ENCODE results near the gene PELI2.

The PELI2 gene

DNA sequence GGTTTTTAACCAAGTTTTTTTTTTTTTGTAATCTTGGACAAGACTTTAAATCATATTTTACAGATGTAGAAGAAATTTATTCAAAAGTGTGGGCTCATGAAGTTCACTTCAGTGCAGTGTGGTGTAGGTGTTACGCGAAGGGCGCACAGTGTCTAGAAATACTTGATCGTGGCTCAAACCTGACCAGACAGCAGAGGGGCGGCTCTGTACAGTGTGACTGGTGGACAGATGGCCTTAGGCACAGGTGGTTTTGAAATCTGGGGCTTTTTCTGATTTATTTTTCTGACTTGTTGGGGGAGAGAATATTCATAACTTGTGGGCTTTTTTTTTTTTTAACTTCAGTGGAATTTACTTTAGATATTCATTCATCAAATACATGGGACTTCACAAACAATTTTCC lies 179.2 kb downstream of the PELI2 start:
- TF ChIP-seq, protein P1, sequence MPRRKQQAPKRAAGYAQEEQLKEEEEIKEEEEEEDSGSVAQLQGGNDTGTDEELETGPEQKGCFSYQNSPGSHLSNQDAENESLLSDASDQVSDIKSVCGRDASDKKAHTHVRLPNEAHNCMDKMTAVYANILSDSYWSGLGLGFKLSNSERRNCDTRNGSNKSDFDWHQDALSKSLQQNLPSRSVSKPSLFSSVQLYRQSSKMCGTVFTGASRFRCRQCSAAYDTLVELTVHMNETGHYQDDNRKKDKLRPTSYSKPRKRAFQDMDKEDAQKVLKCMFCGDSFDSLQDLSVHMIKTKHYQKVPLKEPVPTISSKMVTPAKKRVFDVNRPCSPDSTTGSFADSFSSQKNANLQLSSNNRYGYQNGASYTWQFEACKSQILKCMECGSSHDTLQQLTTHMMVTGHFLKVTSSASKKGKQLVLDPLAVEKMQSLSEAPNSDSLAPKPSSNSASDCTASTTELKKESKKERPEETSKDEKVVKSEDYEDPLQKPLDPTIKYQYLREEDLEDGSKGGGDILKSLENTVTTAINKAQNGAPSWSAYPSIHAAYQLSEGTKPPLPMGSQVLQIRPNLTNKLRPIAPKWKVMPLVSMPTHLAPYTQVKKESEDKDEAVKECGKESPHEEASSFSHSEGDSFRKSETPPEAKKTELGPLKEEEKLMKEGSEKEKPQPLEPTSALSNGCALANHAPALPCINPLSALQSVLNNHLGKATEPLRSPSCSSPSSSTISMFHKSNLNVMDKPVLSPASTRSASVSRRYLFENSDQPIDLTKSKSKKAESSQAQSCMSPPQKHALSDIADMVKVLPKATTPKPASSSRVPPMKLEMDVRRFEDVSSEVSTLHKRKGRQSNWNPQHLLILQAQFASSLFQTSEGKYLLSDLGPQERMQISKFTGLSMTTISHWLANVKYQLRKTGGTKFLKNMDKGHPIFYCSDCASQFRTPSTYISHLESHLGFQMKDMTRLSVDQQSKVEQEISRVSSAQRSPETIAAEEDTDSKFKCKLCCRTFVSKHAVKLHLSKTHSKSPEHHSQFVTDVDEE (CRISPR knock-in tag; IDR thresholded peaks at IDR 0.05), result no peak
- TF ChIP-seq SNAI2 (CRISPR knock-in tag; IDR thresholded peaks at IDR 0.05) (no peak), TOX (CRISPR knock-in tag; IDR thresholded peaks at IDR 0.05; ENCODE audit: borderline replicate concordance) (no peak), ARNTL (CRISPR knock-in tag; IDR thresholded peaks at IDR 0.05; ENCODE audit: borderline replicate concordance, low read depth) (no peak), ZFP30 (CRISPR knock-in tag; IDR thresholded peaks at IDR 0.05) (no peak)
- TF ChIP-seq, protein P2, sequence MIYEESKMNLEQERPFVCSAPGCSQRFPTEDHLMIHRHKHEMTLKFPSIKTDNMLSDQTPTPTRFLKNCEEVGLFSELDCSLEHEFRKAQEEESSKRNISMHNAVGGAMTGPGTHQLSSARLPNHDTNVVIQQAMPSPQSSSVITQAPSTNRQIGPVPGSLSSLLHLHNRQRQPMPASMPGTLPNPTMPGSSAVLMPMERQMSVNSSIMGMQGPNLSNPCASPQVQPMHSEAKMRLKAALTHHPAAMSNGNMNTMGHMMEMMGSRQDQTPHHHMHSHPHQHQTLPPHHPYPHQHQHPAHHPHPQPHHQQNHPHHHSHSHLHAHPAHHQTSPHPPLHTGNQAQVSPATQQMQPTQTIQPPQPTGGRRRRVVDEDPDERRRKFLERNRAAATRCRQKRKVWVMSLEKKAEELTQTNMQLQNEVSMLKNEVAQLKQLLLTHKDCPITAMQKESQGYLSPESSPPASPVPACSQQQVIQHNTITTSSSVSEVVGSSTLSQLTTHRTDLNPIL (CRISPR knock-in tag; IDR thresholded peaks at IDR 0.05; ENCODE audit: low read depth), result no peak
- no peak for ATAC-seq

DNA sequence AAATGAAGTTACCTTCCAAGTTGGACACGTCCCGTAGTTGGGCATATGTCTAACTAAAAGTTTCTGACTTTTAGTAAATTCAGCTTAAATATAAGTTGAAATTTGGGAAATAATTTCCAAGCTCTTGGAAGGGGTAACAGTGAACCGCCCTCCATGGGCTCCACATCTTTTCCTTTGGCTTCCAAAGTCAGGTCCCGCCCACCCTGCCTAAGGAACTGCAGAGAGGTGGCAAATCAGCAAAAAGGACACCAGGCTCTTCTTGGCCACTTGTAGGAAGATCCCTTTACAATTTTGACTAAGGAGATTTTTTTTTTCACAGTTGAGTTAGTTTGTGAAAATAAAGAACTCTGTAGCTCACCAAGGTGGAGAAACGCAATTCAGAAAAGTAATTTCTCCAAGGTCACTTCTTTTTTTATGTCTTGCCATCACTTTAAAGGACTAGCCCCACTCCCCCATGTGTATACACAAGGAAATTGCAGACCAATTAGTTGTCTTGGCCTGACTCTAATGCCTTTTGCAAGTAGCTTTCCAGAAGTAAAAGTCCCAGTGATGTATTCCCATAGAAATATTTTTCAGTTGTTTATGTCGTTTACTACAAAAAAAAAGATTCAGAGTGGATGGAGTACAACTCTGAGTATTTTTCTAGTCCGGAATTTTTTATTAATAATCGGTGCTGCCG lies 181.2 kb downstream of the PELI2 start:
- no peak for ATAC-seq
- TF ChIP-seq PPARA (CRISPR knock-in tag; IDR thresholded peaks at IDR 0.05; ENCODE audit: borderline replicate concordance) (no peak), ZFP3 (CRISPR knock-in tag; IDR thresholded peaks at IDR 0.05) (no peak), CSDC2 (CRISPR knock-in tag; IDR thresholded peaks at IDR 0.05) (no peak), ZNF565 (CRISPR knock-in tag; conservative IDR thresholded peaks at IDR 0.05; ENCODE audit: low read depth) (no peak), OSR1 (CRISPR knock-in tag; IDR thresholded peaks at IDR 0.05) (no peak)
- TF ChIP-seq, protein P3, sequence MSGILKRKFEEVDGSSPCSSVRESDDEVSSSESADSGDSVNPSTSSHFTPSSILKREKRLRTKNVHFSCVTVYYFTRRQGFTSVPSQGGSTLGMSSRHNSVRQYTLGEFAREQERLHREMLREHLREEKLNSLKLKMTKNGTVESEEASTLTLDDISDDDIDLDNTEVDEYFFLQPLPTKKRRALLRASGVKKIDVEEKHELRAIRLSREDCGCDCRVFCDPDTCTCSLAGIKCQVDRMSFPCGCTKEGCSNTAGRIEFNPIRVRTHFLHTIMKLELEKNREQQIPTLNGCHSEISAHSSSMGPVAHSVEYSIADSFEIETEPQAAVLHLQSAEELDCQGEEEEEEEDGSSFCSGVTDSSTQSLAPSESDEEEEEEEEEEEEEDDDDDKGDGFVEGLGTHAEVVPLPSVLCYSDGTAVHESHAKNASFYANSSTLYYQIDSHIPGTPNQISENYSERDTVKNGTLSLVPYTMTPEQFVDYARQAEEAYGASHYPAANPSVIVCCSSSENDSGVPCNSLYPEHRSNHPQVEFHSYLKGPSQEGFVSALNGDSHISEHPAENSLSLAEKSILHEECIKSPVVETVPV (CRISPR knock-in tag; IDR thresholded peaks at IDR 0.05), result no peak
- TF ChIP-seq, protein P4, sequence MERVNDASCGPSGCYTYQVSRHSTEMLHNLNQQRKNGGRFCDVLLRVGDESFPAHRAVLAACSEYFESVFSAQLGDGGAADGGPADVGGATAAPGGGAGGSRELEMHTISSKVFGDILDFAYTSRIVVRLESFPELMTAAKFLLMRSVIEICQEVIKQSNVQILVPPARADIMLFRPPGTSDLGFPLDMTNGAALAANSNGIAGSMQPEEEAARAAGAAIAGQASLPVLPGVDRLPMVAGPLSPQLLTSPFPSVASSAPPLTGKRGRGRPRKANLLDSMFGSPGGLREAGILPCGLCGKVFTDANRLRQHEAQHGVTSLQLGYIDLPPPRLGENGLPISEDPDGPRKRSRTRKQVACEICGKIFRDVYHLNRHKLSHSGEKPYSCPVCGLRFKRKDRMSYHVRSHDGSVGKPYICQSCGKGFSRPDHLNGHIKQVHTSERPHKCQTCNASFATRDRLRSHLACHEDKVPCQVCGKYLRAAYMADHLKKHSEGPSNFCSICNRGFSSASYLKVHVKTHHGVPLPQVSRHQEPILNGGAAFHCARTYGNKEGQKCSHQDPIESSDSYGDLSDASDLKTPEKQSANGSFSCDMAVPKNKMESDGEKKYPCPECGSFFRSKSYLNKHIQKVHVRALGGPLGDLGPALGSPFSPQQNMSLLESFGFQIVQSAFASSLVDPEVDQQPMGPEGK (CRISPR knock-in tag; IDR thresholded peaks at IDR 0.05; ENCODE audit: borderline replicate concordance), result no peak

DNA sequence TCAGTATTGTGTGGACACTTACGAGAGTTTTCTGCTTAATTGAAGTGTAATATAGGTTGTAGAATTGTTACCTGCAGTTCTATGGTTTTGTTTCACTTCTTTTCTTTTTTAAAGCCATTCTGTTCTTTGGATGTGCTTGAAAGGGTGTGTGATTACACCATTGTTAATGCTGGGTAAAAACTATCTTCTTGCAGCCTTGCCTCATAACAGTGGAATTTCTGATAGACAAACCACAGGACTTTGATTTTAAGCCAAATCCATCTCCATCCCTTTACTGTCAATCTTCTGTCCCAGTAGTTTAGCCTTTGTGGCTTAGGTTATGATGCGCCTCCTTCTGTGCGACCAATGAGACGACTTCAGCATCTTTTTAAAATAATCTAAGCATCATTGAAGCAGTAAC lies 182.3 kb downstream of the PELI2 start:
- TF ChIP-seq, protein P1 (CRISPR knock-in tag; IDR thresholded peaks at IDR 0.05), result no peak
- TF ChIP-seq PPARA (CRISPR knock-in tag; IDR thresholded peaks at IDR 0.05; ENCODE audit: borderline replicate concordance) (no peak), ZNF70 (CRISPR knock-in tag; IDR thresholded peaks at IDR 0.05) (no peak), ESRRG (CRISPR knock-in tag; IDR thresholded peaks at IDR 0.05) (no peak), ZC3H10 (CRISPR knock-in tag; IDR thresholded peaks at IDR 0.05) (no peak), BACH2 (CRISPR knock-in tag; IDR thresholded peaks at IDR 0.05; ENCODE audit: borderline replicate concordance) (no peak), ZFP30 (CRISPR knock-in tag; IDR thresholded peaks at IDR 0.05) (no peak), TOX (CRISPR knock-in tag; IDR thresholded peaks at IDR 0.05; ENCODE audit: borderline replicate concordance) (no peak)
- TF ChIP-seq, protein P5, sequence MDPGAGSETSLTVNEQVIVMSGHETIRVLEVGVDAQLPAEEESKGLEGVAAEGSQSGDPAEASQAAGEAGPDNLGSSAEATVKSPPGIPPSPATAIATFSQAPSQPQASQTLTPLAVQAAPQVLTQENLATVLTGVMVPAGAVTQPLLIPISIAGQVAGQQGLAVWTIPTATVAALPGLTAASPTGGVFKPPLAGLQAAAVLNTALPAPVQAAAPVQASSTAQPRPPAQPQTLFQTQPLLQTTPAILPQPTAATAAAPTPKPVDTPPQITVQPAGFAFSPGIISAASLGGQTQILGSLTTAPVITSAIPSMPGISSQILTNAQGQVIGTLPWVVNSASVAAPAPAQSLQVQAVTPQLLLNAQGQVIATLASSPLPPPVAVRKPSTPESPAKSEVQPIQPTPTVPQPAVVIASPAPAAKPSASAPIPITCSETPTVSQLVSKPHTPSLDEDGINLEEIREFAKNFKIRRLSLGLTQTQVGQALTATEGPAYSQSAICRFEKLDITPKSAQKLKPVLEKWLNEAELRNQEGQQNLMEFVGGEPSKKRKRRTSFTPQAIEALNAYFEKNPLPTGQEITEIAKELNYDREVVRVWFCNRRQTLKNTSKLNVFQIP (CRISPR knock-in tag; IDR thresholded peaks at IDR 0.05; ENCODE audit: borderline replicate concordance, low read depth), result no peak
- ATAC-seq, result no peak

Measured in SK-N-SH treated with all-trans-retinoic acid at 6 μM for 48 hours (cell line).